ENCODE measurements around the gene GNAQ. TPM values are rescaled to one million over a fixed set of nuclear protein-coding genes. Genes with fewer than 3 reads are reported as not detected.

The GNAQ gene
- polyA plus RNA-seq, 3 donors = 8.3 to 51.0 (median 9.6) TPM

GRCh38 chr9:77977210-77977611 is 54.4 kb downstream of the GNAQ start:
- peak overlapping the region; percentile 2 to 37 for H3K4me3 Mint-ChIP-seq
- peak overlapping the region; percentile 28 to 87 (median 80) for H3K27ac Mint-ChIP-seq
- WGBS (ENCODE audit: insufficient coverage) = 15% methylated on average over 2 of the region's 4 CpGs
- peaks cover 98% of the 10 kb centered on the region for H4K20me1 ChIP-seq (ENCODE audit: insufficient read depth, low read length)
- H3K4me1 ChIP-seq (ENCODE audit: control insufficient read depth in 1 of 2, insufficient read depth in 2 of 2, low read length in 2 of 2) = peaks cover 44 to 50% of the 10 kb centered on the region in 2 donors
- H2AFZ ChIP-seq (ENCODE audit: insufficient read depth, low read depth, low read length, poor library complexity, severe bottlenecking) = no peak overlapping the region
- H3K27me3 Mint-ChIP-seq (ENCODE audit: low read depth in 3 of 3) = no peaks in the 10 kb centered on the region
- peaks cover 8 to 14% of the 10 kb centered on the region in 2 donors for H3K36me3 Mint-ChIP-seq
- peak overlapping the region; percentile 49 to 71 for H3K27ac ChIP-seq (ENCODE audit: low read depth in 1 of 2, low read length in 2 of 2)
- peaks cover 56% of the 10 kb centered on the region for H3K4me1 Mint-ChIP-seq
- peak; percentile 70 to 86 (median 77) for DNase-seq
- H3K79me2 ChIP-seq (ENCODE audit: insufficient read depth, low read length) = peaks cover 99% of the 10 kb centered on the region
- peaks cover 0 to 6% of the 10 kb centered on the region in 2 donors for H3K36me3 ChIP-seq (replicated peaks in 1 of 2; ENCODE audit: control insufficient read depth in 1 of 2, insufficient read depth in 2 of 2, low read length in 2 of 2)
- H3K9me3 Mint-ChIP-seq = peaks cover 0 to 2% (median 0%) of the 10 kb centered on the region in 7 donors
- peak overlapping the region; percentile 59 for H3K4me2 ChIP-seq (replicated peaks; ENCODE audit: extremely low read depth, low read length, poor library complexity, severe bottlenecking)
- no peak overlapping the region for H3K9ac ChIP-seq (ENCODE audit: insufficient read depth, low read length, poor library complexity, severe bottlenecking)
- peak; percentile 34 for TF ChIP-seq CTCF (IDR thresholded peaks at IDR 0.05)
- peak overlapping the region in 1 of 3 experiments; percentile 49 for H3K4me3 ChIP-seq (replicated peaks in 1 of 3; ENCODE audit: low read depth in 2 of 3, low read length in 3 of 3)
- intact Hi-C loops (cut with micrococcal nuclease) = loop anchor here (2.0 to 5.0 kb wide), 3 partner anchors 55 to 146 kb away; partner anchors contain the start of gene GNAQ (in 1 of the 2)
- no peaks in the 10 kb centered on the region for H3K9me3 ChIP-seq (replicated peaks in 1 of 2; ENCODE audit: control insufficient read depth in 1 of 2, insufficient read depth in 1 of 2, low read length in 2 of 2)
- H3K27me3 ChIP-seq (ENCODE audit: control insufficient read depth in 2 of 2, insufficient read depth in 2 of 2, low read length in 2 of 2) = no peaks in the 10 kb centered on the region

- peaks cover 31 to 35% of the 10 kb centered on the region in 2 donors for H3K4me1 ChIP-seq (ENCODE audit: control insufficient read depth in 1 of 2, insufficient read depth in 2 of 2, low read length in 2 of 2)
- H3K9me3 ChIP-seq (replicated peaks in 1 of 2; ENCODE audit: control insufficient read depth in 1 of 2, insufficient read depth in 1 of 2, low read length in 2 of 2) = no peaks in the 10 kb centered on the region
- H4K20me1 ChIP-seq (ENCODE audit: insufficient read depth, low read length) = peaks cover 98% of the 10 kb centered on the region
- no peaks in the 10 kb centered on the region for H3K27me3 ChIP-seq (ENCODE audit: control insufficient read depth in 2 of 2, insufficient read depth in 2 of 2, low read length in 2 of 2)
- no peak overlapping the region for H3K4me3 Mint-ChIP-seq
- H3K36me3 Mint-ChIP-seq = peaks cover 12 to 20% of the 10 kb centered on the region in 2 donors
- 80% methylated on average over 2 of the region's 5 CpGs for WGBS (ENCODE audit: insufficient coverage)
- no peak for TF ChIP-seq CTCF (IDR thresholded peaks at IDR 0.05)
- H3K79me2 ChIP-seq (ENCODE audit: insufficient read depth, low read length) = peaks cover 99% of the 10 kb centered on the region
- DNase-seq = no peak
- H3K9ac ChIP-seq (ENCODE audit: insufficient read depth, low read length, poor library complexity, severe bottlenecking) = no peak overlapping the region
- peaks cover 0 to 6% of the 10 kb centered on the region in 2 donors for H3K36me3 ChIP-seq (replicated peaks in 1 of 2; ENCODE audit: control insufficient read depth in 1 of 2, insufficient read depth in 2 of 2, low read length in 2 of 2)
- H3K27ac ChIP-seq (ENCODE audit: low read depth in 1 of 2, low read length in 2 of 2) = no peak overlapping the region
- H3K4me3 ChIP-seq (replicated peaks in 1 of 3; ENCODE audit: low read depth in 2 of 3, low read length in 3 of 3) = no peak overlapping the region
- intact Hi-C loops (cut with micrococcal nuclease) = loop anchor here (2.0 to 5.0 kb wide), 3 partner anchors 56 to 147 kb away; partner anchors contain the start of gene GNAQ (in 1 of the 2)
- peaks cover 51% of the 10 kb centered on the region for H3K4me1 Mint-ChIP-seq
- peak overlapping the region in 1 of 7 donors; percentile 61 for H3K27ac Mint-ChIP-seq
- no peak overlapping the region for H2AFZ ChIP-seq (ENCODE audit: insufficient read depth, low read depth, low read length, poor library complexity, severe bottlenecking)
- peaks cover 0 to 2% (median 0%) of the 10 kb centered on the region in 7 donors for H3K9me3 Mint-ChIP-seq
- H3K27me3 Mint-ChIP-seq (ENCODE audit: low read depth in 3 of 3) = no peaks in the 10 kb centered on the region
- no peak overlapping the region for H3K4me2 ChIP-seq (replicated peaks; ENCODE audit: extremely low read depth, low read length, poor library complexity, severe bottlenecking)
Observed at GRCh38 chr9:77975806-77976205, 55.8 kb downstream of the GNAQ start.

Data from CD14-positive monocyte (primary cell).